GM12891 (cell line): ENCODE data around the gene SDC1.
"Not testable (repeated sequence)": the region's sequence is repeated elsewhere in the genome, so short reads cannot be mapped to it uniquely, and the experiment has no call there.

Experiments used
- POLR2A ChIP-seq: IDR thresholded peaks from 2 replicates; pipeline ENCODE4 v1.6.1; 2011; ENCODE audit warnings: low read depth, low read length, control low read depth
- POLR2AphosphoS5 ChIP-seq: IDR thresholded peaks from 2 replicates; pipeline ENCODE4 v1.6.1; 2011; ENCODE audit warnings: low read depth, low read length, control low read depth
- POU2F2 ChIP-seq: IDR thresholded peaks from 2 replicates; pipeline ENCODE4 v1.6.1; 2011; ENCODE audit warnings: low read depth, mild to moderate bottlenecking, control low read depth, low read length, moderate library complexity
- SPI1 ChIP-seq: IDR thresholded peaks from 2 replicates; pipeline ENCODE4 v1.6.1; 2011; ENCODE audit warnings: low read depth, low read length, control low read depth
- TAF1 ChIP-seq: IDR thresholded peaks from 2 replicates; pipeline ENCODE4 v1.6.1; 2011; ENCODE audit warnings: low read depth, low read length, control low read depth

DNA sequence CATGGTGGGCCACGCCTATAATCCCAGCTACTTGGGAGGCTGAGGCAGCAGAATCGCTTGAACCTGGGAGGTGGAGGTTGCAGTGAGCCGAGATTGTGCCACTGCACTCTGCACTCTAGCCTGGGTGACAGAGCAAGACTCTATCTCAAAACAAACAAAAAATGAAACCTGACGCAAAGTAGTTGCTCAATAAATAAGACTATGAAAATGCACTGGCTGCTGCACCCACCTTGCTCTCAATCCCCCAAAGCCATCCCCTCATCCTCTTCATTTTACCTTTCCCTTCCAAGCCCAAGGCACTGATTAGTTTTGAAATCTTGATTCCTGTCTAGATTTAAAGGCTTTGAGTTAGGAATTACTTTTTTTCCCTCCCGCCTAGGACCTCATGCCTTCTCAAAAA, 18.7 kb upstream of the SDC1 start:
- TF ChIP-seq POLR2A, POLR2AphosphoS5, TAF1, SPI1, POU2F2: not testable (repeated sequence)
